Caco-2 (cell line): ENCODE measurements around the gene MNX1. TPM values are rescaled to one million over a fixed set of nuclear protein-coding genes. Genes with fewer than 3 reads are reported as not detected.

Experiments used
- BruUV-seq: library from RNA; stranded (reverse); fragments of 400-500 nt; replicated peaks from 2 replicates; lab custom pipeline; 2021; lab: Mats Ljungman, UMichigan
- CTCF ChIA-PET: fragments of 300-600 bp; sonication (Branson Sonifier 250); formaldehyde crosslinking; loops from one replicate; lab custom pipeline; 2022; ENCODE audit warnings: antibody characterized with exemption; lab: Charles Lee
- POLR2A ChIA-PET: fragments of 300-600 bp; sonication (Branson Sonifier 250); formaldehyde crosslinking; loops from one replicate; lab custom pipeline; 2022; ENCODE audit warnings: antibody characterized with exemption; lab: Charles Lee
- DNase-seq, 2 experiments: peaks; one replicate each; pipeline versions ENCODE4 v3.0.0 to v3.0.0-alpha.2; 2020 to 2022
- H3K27me3 ChIP-seq: replicated peaks from 2 replicates; pipeline ENCODE4 v1.6.0; 2011; ENCODE audit warnings: low read length; ENCODE audit not compliant: control insufficient read depth, insufficient read depth
- H3K36me3 ChIP-seq: 2 replicates; pipeline ENCODE4 v1.5.1; 2011; ENCODE audit warnings: low read length; ENCODE audit not compliant: control insufficient read depth, insufficient read depth
- H3K4me1 ChIP-seq: fragments of 250-450 bp; sonication (Bioruptor Pico); 2 replicates; pipeline ENCODE4 v1.5.1; 2020; ENCODE audit warnings: mild to moderate bottlenecking
- H3K4me3 ChIP-seq: 2 replicates; pipeline ENCODE4 v1.5.1; 2011; ENCODE audit warnings: low read depth, mild to moderate bottlenecking, control low read depth, low read length
- H3K9me3 ChIP-seq: fragments of 250-450 bp; sonication (Bioruptor Pico); 2 replicates; pipeline ENCODE4 v1.5.1; 2020; ENCODE audit warnings: mild to moderate bottlenecking, moderate library complexity
- H3K27ac Mint-ChIP-seq: one replicate; pipeline ENCODE4 v1.8.0; 2022; ENCODE audit warnings: mixed read lengths; ENCODE audit not compliant: unreplicated experiment
- H3K27me3 Mint-ChIP-seq: one replicate; pipeline ENCODE4 v1.8.0; 2022; ENCODE audit warnings: mixed read lengths; ENCODE audit not compliant: insufficient read depth, unreplicated experiment
- H3K36me3 Mint-ChIP-seq: one replicate; pipeline ENCODE4 v1.8.0; 2022; ENCODE audit warnings: mild to moderate bottlenecking, mixed read lengths; ENCODE audit not compliant: insufficient read depth, unreplicated experiment
- H3K4me1 Mint-ChIP-seq: one replicate; pipeline ENCODE4 v1.8.0; 2022; ENCODE audit warnings: low read depth, mixed read lengths; ENCODE audit not compliant: unreplicated experiment
- H3K4me3 Mint-ChIP-seq: one replicate; pipeline ENCODE4 v1.8.0; 2022; ENCODE audit warnings: mild to moderate bottlenecking, moderate library complexity, mixed read lengths; ENCODE audit not compliant: unreplicated experiment
- H3K9me3 Mint-ChIP-seq: one replicate; pipeline ENCODE4 v1.8.0; 2022; ENCODE audit warnings: mixed read lengths; ENCODE audit not compliant: unreplicated experiment
- intact Hi-C: fragments of 100-400 bp; cut with micrococcal nuclease; formaldehyde crosslinking; loops from one replicate; pipeline ENCODE4 v1.10.0; 2022; ENCODE audit not compliant: unreplicated experiment
- total RNA-seq: library from RNA; stranded (reverse); gene quantifications from 2 replicates; pipeline ENCODE4 v1.2.3, GENCODE V29; 2022
- TF ChIP-seq, protein P1 (sequence below), 2 experiments: fragments of 200-600 bp in 1 of 2; IDR thresholded peaks; 1 replicate in 1 of 2; 2 replicates in 1 of 2; pipeline versions ENCODE4 v1.5.1 to v1.8.0; 2011 to 2022; ENCODE audit warnings: antibody characterized with exemption in 1 of 2, control low read depth in 1 of 2, inconsistent platforms in 1 of 2, low read depth in 1 of 2, low read length in 1 of 2, mild to moderate bottlenecking in 1 of 2, moderate library complexity in 1 of 2; ENCODE audit not compliant: insufficient read depth in 1 of 2, severe bottlenecking in 1 of 2, unreplicated experiment in 1 of 2

Gene MNX1
- total RNA-seq, 1 experiment from 2014 or later, result 36.5 TPM

DNA sequence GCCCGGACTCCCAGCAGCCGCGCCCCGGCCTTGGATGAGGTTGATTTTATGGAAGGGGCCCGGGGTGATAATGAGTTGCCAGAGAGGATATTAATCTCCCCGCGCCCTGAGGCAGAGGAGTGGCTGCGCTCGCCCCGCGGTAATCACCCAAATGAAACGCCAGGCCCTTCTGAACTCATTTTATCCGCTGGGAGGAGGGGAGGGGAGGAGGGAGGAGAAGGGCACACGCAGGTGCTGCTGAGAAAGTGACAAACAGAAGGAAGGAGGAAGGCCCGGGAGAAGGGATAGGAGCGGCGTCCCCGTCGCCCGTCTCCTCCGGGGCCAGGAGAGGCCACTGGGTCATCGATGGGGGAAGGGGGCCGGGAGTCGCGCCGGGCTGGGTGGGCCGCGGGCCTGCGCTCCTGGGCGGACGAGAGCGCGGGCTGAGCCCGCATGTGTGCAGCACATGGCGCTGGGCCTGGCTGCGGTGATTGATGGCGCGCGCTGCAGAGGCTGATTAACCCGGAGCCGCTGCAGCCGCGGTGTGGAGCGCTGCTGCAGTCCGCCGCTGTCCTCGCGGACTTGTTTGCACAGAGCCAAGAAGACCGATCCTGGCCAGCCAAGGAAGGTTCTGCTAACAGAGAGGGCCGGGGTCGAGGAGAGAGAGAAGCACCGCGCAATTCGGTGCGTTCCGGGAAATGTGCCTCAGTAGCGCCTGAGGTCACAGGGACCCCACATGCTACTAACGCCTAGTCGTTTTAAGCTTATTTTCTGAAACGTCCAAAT is 6.5 kb downstream of the MNX1 start:
- no peaks in the 10 kb centered on the region for H3K9me3 ChIP-seq
- H3K36me3 Mint-ChIP-seq, result peaks cover 43% of the 10 kb centered on the region
- H3K4me3 Mint-ChIP-seq, result peak overlapping the region; percentile 21
- CTCF ChIA-PET, result no interaction called here
- H3K27ac Mint-ChIP-seq, result no peak overlapping the region
- POLR2A ChIA-PET, result interaction anchor here (0.6 kb wide), 1 partner anchor 111 kb away, joined by 3 read pairs; no protein-coding TSS in a partner anchor
- no TSS peak for BruUV-seq
- H3K27me3 Mint-ChIP-seq, result no peaks in the 10 kb centered on the region
- no peaks in the 10 kb centered on the region for H3K9me3 Mint-ChIP-seq
- H3K4me3 ChIP-seq, result no peak overlapping the region
- peaks cover 6% of the 10 kb centered on the region for H3K4me1 Mint-ChIP-seq
- TF ChIP-seq, protein P1, sequence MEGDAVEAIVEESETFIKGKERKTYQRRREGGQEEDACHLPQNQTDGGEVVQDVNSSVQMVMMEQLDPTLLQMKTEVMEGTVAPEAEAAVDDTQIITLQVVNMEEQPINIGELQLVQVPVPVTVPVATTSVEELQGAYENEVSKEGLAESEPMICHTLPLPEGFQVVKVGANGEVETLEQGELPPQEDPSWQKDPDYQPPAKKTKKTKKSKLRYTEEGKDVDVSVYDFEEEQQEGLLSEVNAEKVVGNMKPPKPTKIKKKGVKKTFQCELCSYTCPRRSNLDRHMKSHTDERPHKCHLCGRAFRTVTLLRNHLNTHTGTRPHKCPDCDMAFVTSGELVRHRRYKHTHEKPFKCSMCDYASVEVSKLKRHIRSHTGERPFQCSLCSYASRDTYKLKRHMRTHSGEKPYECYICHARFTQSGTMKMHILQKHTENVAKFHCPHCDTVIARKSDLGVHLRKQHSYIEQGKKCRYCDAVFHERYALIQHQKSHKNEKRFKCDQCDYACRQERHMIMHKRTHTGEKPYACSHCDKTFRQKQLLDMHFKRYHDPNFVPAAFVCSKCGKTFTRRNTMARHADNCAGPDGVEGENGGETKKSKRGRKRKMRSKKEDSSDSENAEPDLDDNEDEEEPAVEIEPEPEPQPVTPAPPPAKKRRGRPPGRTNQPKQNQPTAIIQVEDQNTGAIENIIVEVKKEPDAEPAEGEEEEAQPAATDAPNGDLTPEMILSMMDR (IDR thresholded peaks at IDR 0.05; ENCODE audit: insufficient read depth in 1 of 2, low read depth in 1 of 2, low read length in 1 of 2, severe bottlenecking in 1 of 2, unreplicated experiment in 1 of 2), result no peak
- intact Hi-C loops, result no loop called here
- peaks cover 23% of the 10 kb centered on the region for H3K4me1 ChIP-seq
- H3K36me3 ChIP-seq, result peaks cover 2% of the 10 kb centered on the region; the same call in 1 of the 2 replicates
- DNase-seq, result no peak
- no peaks in the 10 kb centered on the region for H3K27me3 ChIP-seq

DNA sequence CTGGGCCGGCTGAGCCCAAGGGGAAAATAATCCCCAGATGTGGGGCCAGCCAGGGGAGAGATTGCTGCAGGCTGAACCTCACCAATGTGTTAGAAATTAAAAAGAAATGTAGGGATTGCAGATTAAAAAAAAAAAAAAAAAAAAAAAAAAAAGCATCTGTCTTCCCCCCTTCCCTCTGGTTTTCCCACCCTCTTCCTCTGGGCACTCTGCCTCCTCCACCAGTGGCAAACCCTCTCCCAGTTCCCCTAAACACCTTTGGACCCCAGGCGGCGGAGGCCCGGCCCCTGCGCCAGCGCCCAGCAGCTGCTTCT is 7.1 kb downstream of the MNX1 start:
- intact Hi-C loops, result no loop called here
- H3K27ac Mint-ChIP-seq, result no peak overlapping the region
- H3K36me3 ChIP-seq, result peaks cover 2% of the 10 kb centered on the region; the same call in 1 of the 2 replicates
- ChIA-PET CTCF (no interaction called here), POLR2A (no interaction called here)
- no peaks in the 10 kb centered on the region for H3K9me3 Mint-ChIP-seq
- H3K27me3 Mint-ChIP-seq, result no peaks in the 10 kb centered on the region
- H3K4me3 ChIP-seq, result no peak overlapping the region
- H3K4me1 Mint-ChIP-seq, result peaks cover 6% of the 10 kb centered on the region
- TF ChIP-seq, protein P1 (IDR thresholded peaks at IDR 0.05; ENCODE audit: insufficient read depth in 1 of 2, low read depth in 1 of 2, low read length in 1 of 2, severe bottlenecking in 1 of 2, unreplicated experiment in 1 of 2), result no peak
- no TSS peak for BruUV-seq
- H3K4me3 Mint-ChIP-seq, result peak overlapping the region; percentile 21
- no peak for DNase-seq
- H3K27me3 ChIP-seq, result no peaks in the 10 kb centered on the region
- H3K36me3 Mint-ChIP-seq, result peaks cover 42% of the 10 kb centered on the region
- peaks cover 27% of the 10 kb centered on the region for H3K4me1 ChIP-seq
- no peaks in the 10 kb centered on the region for H3K9me3 ChIP-seq

DNA sequence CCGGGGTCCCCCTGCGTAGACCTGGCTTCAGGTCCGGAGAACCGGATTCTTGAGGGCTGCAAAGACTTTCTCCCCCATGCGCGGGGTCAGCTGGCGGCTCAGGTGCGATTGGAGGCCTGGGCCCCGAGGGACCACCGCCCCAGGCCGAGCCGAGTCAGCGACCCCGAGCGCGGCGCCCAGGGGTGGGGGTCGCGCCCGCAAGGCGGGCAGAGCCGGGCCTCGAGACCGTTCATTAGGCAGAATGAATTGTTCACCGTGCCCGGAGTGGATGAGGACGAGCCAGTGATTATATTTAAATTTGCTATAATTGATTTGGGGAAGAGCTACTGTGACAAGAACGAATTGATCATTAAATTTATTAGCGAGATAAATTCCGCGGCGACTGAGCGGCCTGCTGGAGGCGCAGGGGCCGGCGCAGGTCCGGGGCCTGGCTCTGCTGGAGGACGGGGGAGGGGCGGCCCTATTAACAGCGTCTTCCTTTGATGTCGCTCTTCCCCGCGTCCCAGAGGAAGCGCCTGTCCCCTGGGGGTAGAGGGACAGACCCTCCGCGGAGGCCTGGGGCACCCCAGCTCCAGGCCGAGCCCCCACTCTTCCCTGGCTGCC is 7.5 kb downstream of the MNX1 start:
- H3K27ac Mint-ChIP-seq, result no peak overlapping the region
- Histone ChIP-seq H3K4me1 (peaks cover 23% of the 10 kb centered on the region), H3K9me3 (no peaks in the 10 kb centered on the region), H3K27me3 (no peaks in the 10 kb centered on the region), H3K4me3 (no peak overlapping the region), H3K36me3 (peaks cover 2% of the 10 kb centered on the region; the same call in 1 of the 2 replicates)
- BruUV-seq, result no TSS peak
- TF ChIP-seq, protein P1 (IDR thresholded peaks at IDR 0.05; ENCODE audit: insufficient read depth in 1 of 2, low read depth in 1 of 2, low read length in 1 of 2, severe bottlenecking in 1 of 2, unreplicated experiment in 1 of 2), result no peak
- no peaks in the 10 kb centered on the region for H3K9me3 Mint-ChIP-seq
- POLR2A ChIA-PET, result no interaction called here
- H3K4me3 Mint-ChIP-seq, result no peak overlapping the region
- CTCF ChIA-PET, result no interaction called here
- peaks cover 42% of the 10 kb centered on the region for H3K36me3 Mint-ChIP-seq
- H3K27me3 Mint-ChIP-seq, result no peaks in the 10 kb centered on the region
- DNase-seq, result no peak
- H3K4me1 Mint-ChIP-seq, result peaks cover 6% of the 10 kb centered on the region
- intact Hi-C loops, result no loop called here
